HG03571 (cell line): Measurements from ENCODE around the gene FAM222B.
A peak's percentile ranks its signal among the peaks of the same experiment; 100 is the strongest.
"Not testable (repeated sequence)": the region's sequence is repeated elsewhere in the genome, so short reads cannot be mapped to it uniquely, and the experiment has no call there.

Experiments
- ATAC-seq: cut with Tn5 transposase; IDR thresholded peaks from one replicate; pipeline ENCODE4 v1.9.1; 2021; ENCODE audit not compliant: unreplicated experiment

FAM222B gene

GRCh38 chr17:28871056-28871579 lies 28.5 kb upstream of the FAM222B start:
- peak; percentile 87 for ATAC-seq

DNA sequence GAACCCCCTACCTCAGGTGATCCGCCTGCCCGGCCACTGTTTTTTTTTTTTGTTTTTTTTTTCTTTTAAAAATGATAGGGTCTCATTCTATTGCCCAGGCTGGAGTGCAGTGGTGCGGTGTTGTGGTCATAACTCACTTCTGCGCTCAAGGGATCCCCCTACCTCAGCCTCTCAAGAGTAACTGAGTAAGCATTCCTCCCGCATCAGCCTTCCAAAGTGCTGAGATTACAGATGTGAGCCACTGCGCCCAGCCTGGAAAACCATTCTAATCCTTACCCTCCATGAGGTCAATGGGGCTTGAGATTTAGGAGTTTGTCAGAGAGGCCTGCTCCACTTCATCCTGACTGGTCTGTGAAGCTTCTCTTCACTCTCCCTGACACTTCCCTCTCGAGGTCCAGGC lies 24.7 kb upstream of the FAM222B start:
- no peak for ATAC-seq

- no peak for ATAC-seq
These were observed 23.6 kb upstream of the FAM222B start for GRCh38 chr17:28865946-28866752.

- no peak for ATAC-seq
These were observed 22.6 kb upstream of the FAM222B start for GRCh38 chr17:28864991-28865849.

- no peak for ATAC-seq
These were observed 21.4 kb upstream of the FAM222B start for GRCh38 chr17:28863953-28864352.

DNA sequence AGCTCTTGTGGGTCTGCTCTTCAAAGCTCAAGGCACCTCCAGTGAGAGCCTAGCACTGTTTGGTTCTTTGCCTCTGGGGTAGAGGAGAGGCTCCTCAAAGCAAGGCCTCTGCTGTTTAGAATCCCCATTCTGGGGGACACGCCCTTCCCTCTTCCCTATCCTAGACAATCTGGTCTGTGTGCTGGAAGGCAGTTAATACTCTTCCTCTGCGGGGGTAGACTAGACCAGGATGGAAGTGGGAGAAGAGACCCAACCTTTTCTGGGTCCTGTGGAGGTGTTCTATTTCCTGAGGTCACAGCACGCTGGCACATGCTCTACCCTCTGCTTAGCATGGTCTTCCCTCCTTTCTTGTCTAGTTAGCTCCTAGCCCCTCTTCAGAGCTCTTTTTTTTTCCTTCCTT lies 20.0 kb upstream of the FAM222B start:
- no peak for ATAC-seq

GRCh38 chr17:28861393-28862203 lies 19.0 kb upstream of the FAM222B start:
- ATAC-seq = no peak

DNA sequence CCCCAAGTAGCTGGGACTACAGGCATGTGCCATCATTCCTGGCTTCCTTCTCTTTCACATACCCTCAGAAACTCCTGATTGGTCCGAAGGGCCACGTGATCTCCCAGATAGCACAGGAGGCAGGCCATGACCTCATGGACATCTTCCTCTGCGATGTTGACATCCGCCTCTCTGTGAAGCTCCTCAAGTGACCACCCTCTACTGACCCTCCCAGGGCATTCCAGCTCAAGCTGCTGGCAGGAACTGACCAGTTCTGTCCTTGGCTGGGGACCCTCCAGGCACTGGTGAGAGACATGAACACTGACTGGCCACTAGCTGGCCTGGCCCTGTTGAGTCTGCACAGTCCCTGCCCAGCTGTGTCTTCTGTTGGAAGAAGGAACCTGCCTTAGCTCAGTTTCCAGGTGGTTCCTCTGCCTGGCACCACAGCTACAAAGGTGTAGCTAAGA lies 17.8 kb upstream of the FAM222B start:
- ATAC-seq = no peak

DNA sequence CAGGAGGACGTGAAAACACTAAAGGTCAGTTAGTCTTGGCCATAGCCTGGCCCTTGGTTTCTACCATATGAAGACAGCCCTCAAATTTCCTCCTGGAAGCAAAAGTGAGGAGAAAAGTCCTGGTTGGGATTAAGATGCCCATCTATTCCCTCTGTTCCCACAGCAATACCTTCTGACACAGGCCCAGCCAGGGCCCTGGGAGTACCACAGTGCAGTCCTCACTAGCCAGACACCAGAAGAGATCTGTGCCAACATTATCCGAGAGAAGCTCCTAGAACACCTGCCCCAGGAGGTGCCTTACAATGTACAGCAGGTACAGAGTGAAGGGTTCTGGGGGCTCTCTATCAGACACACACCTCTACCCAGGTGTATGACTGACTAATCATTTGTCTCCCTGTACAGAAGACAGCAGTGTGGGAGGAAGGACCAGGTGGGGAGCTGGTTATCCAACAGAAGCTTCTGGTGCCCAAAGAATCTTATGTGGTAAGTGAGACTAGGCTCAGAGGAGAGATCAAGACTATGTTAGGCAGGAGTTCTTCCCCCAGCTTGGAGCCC lies 16.3 kb upstream of the FAM222B start:
- ATAC-seq = no peak

DNA sequence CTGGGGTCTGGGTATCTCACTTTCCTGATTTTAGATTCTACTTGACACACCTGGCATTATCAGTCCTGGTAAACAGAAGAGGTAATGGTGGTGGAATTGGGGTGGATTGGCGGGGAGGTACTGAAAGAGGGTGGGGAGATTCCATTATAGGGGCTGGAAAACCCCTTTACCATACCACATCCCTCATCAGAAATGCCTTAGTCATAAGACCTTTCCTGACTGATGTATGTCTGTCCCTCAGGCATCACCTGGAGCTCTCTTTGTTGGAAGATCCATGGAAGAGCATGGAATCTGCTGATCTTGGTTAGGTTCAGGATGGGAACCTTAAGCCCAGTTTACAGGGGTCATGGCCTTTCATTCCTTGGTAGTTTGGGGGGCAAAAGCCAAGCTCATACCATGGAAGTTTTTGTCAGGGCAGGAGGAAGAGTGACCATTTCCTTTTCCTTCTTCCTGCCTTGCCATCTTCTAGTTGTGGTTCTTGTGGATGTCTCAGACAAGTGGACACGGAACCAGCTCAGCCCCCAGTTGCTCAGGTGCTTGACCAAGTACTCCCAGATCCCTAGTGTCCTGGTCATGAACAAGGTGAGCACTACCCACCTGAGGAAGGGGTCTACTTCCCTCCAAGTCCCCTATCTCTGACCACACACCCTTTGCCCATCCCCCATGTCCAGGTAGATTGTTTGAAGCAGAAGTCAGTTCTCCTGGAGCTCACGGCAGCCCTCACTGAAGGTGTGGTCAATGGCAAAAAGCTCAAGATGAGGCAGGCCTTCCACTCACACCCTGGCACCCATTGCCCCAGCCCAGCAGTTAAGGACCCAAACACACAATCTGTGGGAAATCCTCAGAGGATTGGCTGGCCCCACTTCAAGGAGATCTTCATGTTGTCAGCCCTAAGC lies 15.6 kb upstream of the FAM222B start:
- ATAC-seq = no peak

- no peak for ATAC-seq
These were observed 13.5 kb upstream of the FAM222B start for GRCh38 chr17:28856028-28856574.

- ATAC-seq = no peak
These were observed 12.7 kb upstream of the FAM222B start for GRCh38 chr17:28855336-28855679.

- peak; percentile 89 for ATAC-seq
These were observed 12.1 kb upstream of the FAM222B start, which contains the start of gene ERAL1 for GRCh38 chr17:28854457-28855335. Gene ERAL1 (plus strand): TSS chr17:28855016. CDS start chr17:28855035, 19 bp downstream.

GRCh38 chr17:28853295-28853694 lies 10.7 kb upstream of the FAM222B start:
- ATAC-seq = no peak

- no peak for ATAC-seq
These were observed 6.7 kb upstream of the FAM222B start for GRCh38 chr17:28849281-28849680.

- not testable (repeated sequence) for ATAC-seq
These were observed 6.1 kb upstream of the FAM222B start for GRCh38 chr17:28848667-28849066.

- ATAC-seq = not testable (repeated sequence)
These were observed 4.1 kb upstream of the FAM222B start for GRCh38 chr17:28846699-28847098.

GRCh38 chr17:28846231-28846630 lies 3.6 kb upstream of the FAM222B start:
- ATAC-seq = no peak
